GM23338 (cell line): ENCODE results near the gene HNF1A. TPM values are rescaled to one million over a fixed set of nuclear protein-coding genes. Genes with fewer than 3 reads are reported as not detected.

Experiments
- ATAC-seq: fragments of 200-7000 bp; cut with Tn5 transposase; 3 replicates; pipeline ENCODE4 v1.9.1; 2020
- DNase-seq: peaks from one replicate; pipeline ENCODE4 v3.0.0-alpha.2; 2015; ENCODE audit warnings: low spot score
- H2AFZ ChIP-seq: fragments of 200-600 bp; sonication (generic); 2 replicates; pipeline ENCODE4 v1.8.0; 2016; ENCODE audit warnings: antibody characterized with exemption, mild to moderate bottlenecking, moderate library complexity
- H3F3A ChIP-seq: fragments of 200-600 bp; sonication (generic); replicated peaks from 2 replicates; pipeline ENCODE4 v1.8.0; 2017; ENCODE audit warnings: antibody characterized with exemption, mixed run types, low read depth
- H3K27ac ChIP-seq: fragments of 200-600 bp; sonication (generic); 2 replicates; pipeline ENCODE4 v1.6.1; 2016; ENCODE audit warnings: low read depth
- H3K27me3 ChIP-seq: fragments of 200-600 bp; sonication (generic); 2 replicates; pipeline ENCODE4 v1.8.0; 2016; ENCODE audit warnings: mild to moderate bottlenecking, mixed run types, moderate library complexity; ENCODE audit not compliant: insufficient read depth
- H3K36me3 ChIP-seq: fragments of 200-600 bp; sonication (generic); 2 replicates; pipeline ENCODE4 v1.8.0; 2016; ENCODE audit warnings: mild to moderate bottlenecking; ENCODE audit not compliant: insufficient read depth
- H3K4me1 ChIP-seq: fragments of 200-600 bp; sonication (generic); 2 replicates; pipeline ENCODE4 v1.8.0; 2016; ENCODE audit warnings: mild to moderate bottlenecking, moderate library complexity; ENCODE audit not compliant: insufficient read depth
- H3K4me2 ChIP-seq: fragments of 200-600 bp; sonication (generic); 2 replicates; pipeline ENCODE4 v1.7.1; 2017; ENCODE audit warnings: mixed run types
- H3K4me3 ChIP-seq: fragments of 200-600 bp; sonication (generic); 2 replicates; pipeline ENCODE4 v1.6.1; 2016; ENCODE audit warnings: mixed run types
- H3K79me2 ChIP-seq: fragments of 200-600 bp; sonication (generic); replicated peaks from 2 replicates; pipeline ENCODE4 v1.8.0; 2017; ENCODE audit warnings: mild to moderate bottlenecking; ENCODE audit not compliant: insufficient read depth
- H3K9me2 ChIP-seq: fragments of 200-600 bp; sonication (generic); 2 replicates; pipeline ENCODE4 v1.8.0; 2017; ENCODE audit not compliant: insufficient read depth
- H4K20me1 ChIP-seq: fragments of 200-600 bp; sonication (generic); replicated peaks from 2 replicates; pipeline ENCODE4 v1.8.0; 2017; ENCODE audit warnings: mild to moderate bottlenecking; ENCODE audit not compliant: insufficient read depth
- H3K27ac Mint-ChIP-seq: 2 replicates; pipeline ENCODE4 v1.8.0; 2020; ENCODE audit warnings: inconsistent platforms, mild to moderate bottlenecking, moderate library complexity, mixed read lengths
- H3K27me3 Mint-ChIP-seq: 3 replicates; pipeline ENCODE4 v1.8.0; 2022; ENCODE audit warnings: low read depth, mild to moderate bottlenecking, moderate library complexity, mixed read lengths, inconsistent platforms; ENCODE audit not compliant: insufficient read depth, poor library complexity
- H3K36me3 Mint-ChIP-seq: 3 replicates; pipeline ENCODE4 v1.8.0; 2021; ENCODE audit warnings: low read depth, mild to moderate bottlenecking, inconsistent platforms, moderate library complexity, mixed read lengths
- H3K4me1 Mint-ChIP-seq: 3 replicates; pipeline ENCODE4 v1.8.0; 2020; ENCODE audit warnings: mild to moderate bottlenecking, inconsistent platforms, mixed read lengths
- H3K4me3 Mint-ChIP-seq: 3 replicates; pipeline ENCODE4 v1.8.0; 2021; ENCODE audit warnings: moderate library complexity, mild to moderate bottlenecking, inconsistent platforms, mixed read lengths
- H3K9me3 Mint-ChIP-seq: 3 replicates; pipeline ENCODE4 v1.8.0; 2020; ENCODE audit warnings: moderate library complexity, mild to moderate bottlenecking, inconsistent platforms, mixed read lengths
- CREB1 ChIP-seq: fragments of 250-450 bp; sonication (Bioruptor Pico); IDR thresholded peaks from 2 replicates; pipeline ENCODE4 v1.5.0; 2020; ENCODE audit warnings: low read depth, mild to moderate bottlenecking, moderate library complexity
- EZH2 ChIP-seq: fragments of 200-600 bp; sonication (generic); IDR thresholded peaks from one replicate; pipeline ENCODE4 v1.8.0; 2017; ENCODE audit warnings: antibody characterized with exemption, mild to moderate bottlenecking, low read depth; ENCODE audit not compliant: unreplicated experiment
- EZH2phosphoT487 ChIP-seq: fragments of 200-600 bp; sonication (generic); IDR thresholded peaks from one replicate; pipeline ENCODE4 v1.8.1; 2018; ENCODE audit warnings: antibody characterized with exemption; ENCODE audit not compliant: unreplicated experiment
- ZNF114 ChIP-seq: fragments of 250-450 bp; sonication (Bioruptor Pico); IDR thresholded peaks from 2 replicates; pipeline ENCODE4 v1.5.0; 2020; ENCODE audit warnings: mild to moderate bottlenecking, moderate library complexity
- ZNF331 ChIP-seq: fragments of 250-450 bp; sonication (Bioruptor Pico); IDR thresholded peaks from 2 replicates; pipeline ENCODE4 v1.5.0; 2020; ENCODE audit warnings: low read depth, mild to moderate bottlenecking, moderate library complexity
- polyA plus RNA-seq: library from polyadenylated mRNA; unstranded; fragments of >200 nt; fragmentation: Nextera tagmentation; extraction: Ambion mirVana; gene quantifications from 2 replicates; pipeline ENCODE4 v1.2.1, GENCODE V29; 2016
- total RNA-seq: library from RNA; depleted of rRNA; stranded (reverse); fragments of >200 nt; shearing (Covaris generic); gene quantifications from 2 replicates; pipeline ENCODE4 v1.2.3, GENCODE V29; 2014
- TF ChIP-seq, protein P1 (sequence below): IDR thresholded peaks from one replicate; pipeline ENCODE4 v1.6.1; 2018; ENCODE audit warnings: antibody characterized with exemption; ENCODE audit not compliant: unreplicated experiment
- TF ChIP-seq, protein P2 (sequence below), 2 experiments: fragments of 200-600 bp in 1 of 2; sonication (generic) in 1 of 2; conservative IDR thresholded peaks; 2 replicates each; pipeline versions ENCODE4 v1.5.1 to v1.6.1; 2016 to 2017; ENCODE audit warnings: antibody characterized with exemption in 2 of 2, low read depth in 2 of 2, mild to moderate bottlenecking in 2 of 2, moderate library complexity in 1 of 2
- TF ChIP-seq, protein P3 (sequence below): IDR thresholded peaks from 2 replicates; pipeline ENCODE4 v1.6.1; 2016; ENCODE audit warnings: antibody characterized with exemption
- TF ChIP-seq, protein P4 (sequence below): fragments of 250-450 bp; sonication (Bioruptor Pico); IDR thresholded peaks from 2 replicates; pipeline ENCODE4 v1.5.0; 2020; ENCODE audit warnings: mild to moderate bottlenecking, moderate library complexity

The HNF1A gene
- total and polyA plus RNA-seq, 2 experiments from 2014 or later: 0.11 TPM; not detected in 1

DNA sequence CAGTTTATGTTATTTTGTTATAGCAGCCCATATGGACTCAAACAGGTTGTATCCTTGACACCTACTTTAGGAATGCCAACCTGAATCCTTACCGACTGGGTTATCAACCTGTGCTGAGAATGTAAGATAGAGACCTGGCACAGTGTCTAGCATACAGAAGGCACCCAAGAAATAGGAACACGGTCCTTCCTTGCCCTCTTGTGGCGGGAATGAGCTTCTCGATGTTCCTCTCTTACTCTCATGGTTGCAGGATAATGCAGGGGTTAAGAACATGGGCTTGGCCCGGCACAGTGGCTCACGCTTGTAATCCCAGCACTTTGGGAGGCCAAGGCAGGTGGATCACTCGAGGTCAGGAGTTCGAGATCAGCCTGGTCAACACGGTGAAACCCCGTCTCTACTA is 31.4 kb downstream of the HNF1A start:
- Mint-ChIP-seq H3K9me3 (no peaks in the 10 kb centered on the region; the same call in 2 of the 3 replicates), H3K27ac (no peak overlapping the region), H3K36me3 (peaks cover 55% of the 10 kb centered on the region), H3K4me1 (peaks cover 1% of the 10 kb centered on the region; the same call in 1 of the 3 replicates), H3K4me3 (no peak overlapping the region), H3K27me3 (peaks cover 7% of the 10 kb centered on the region)
- H3K4me3 ChIP-seq: no peak overlapping the region
- TF ChIP-seq, protein P1, sequence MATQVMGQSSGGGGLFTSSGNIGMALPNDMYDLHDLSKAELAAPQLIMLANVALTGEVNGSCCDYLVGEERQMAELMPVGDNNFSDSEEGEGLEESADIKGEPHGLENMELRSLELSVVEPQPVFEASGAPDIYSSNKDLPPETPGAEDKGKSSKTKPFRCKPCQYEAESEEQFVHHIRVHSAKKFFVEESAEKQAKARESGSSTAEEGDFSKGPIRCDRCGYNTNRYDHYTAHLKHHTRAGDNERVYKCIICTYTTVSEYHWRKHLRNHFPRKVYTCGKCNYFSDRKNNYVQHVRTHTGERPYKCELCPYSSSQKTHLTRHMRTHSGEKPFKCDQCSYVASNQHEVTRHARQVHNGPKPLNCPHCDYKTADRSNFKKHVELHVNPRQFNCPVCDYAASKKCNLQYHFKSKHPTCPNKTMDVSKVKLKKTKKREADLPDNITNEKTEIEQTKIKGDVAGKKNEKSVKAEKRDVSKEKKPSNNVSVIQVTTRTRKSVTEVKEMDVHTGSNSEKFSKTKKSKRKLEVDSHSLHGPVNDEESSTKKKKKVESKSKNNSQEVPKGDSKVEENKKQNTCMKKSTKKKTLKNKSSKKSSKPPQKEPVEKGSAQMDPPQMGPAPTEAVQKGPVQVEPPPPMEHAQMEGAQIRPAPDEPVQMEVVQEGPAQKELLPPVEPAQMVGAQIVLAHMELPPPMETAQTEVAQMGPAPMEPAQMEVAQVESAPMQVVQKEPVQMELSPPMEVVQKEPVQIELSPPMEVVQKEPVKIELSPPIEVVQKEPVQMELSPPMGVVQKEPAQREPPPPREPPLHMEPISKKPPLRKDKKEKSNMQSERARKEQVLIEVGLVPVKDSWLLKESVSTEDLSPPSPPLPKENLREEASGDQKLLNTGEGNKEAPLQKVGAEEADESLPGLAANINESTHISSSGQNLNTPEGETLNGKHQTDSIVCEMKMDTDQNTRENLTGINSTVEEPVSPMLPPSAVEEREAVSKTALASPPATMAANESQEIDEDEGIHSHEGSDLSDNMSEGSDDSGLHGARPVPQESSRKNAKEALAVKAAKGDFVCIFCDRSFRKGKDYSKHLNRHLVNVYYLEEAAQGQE: no peak
- TF ChIP-seq, protein P2, sequence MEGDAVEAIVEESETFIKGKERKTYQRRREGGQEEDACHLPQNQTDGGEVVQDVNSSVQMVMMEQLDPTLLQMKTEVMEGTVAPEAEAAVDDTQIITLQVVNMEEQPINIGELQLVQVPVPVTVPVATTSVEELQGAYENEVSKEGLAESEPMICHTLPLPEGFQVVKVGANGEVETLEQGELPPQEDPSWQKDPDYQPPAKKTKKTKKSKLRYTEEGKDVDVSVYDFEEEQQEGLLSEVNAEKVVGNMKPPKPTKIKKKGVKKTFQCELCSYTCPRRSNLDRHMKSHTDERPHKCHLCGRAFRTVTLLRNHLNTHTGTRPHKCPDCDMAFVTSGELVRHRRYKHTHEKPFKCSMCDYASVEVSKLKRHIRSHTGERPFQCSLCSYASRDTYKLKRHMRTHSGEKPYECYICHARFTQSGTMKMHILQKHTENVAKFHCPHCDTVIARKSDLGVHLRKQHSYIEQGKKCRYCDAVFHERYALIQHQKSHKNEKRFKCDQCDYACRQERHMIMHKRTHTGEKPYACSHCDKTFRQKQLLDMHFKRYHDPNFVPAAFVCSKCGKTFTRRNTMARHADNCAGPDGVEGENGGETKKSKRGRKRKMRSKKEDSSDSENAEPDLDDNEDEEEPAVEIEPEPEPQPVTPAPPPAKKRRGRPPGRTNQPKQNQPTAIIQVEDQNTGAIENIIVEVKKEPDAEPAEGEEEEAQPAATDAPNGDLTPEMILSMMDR (conservative IDR thresholded peaks at IDR 0.05; ENCODE audit: low read depth in 2 of 2): peak; percentile 64 to 81
- no peaks in the 10 kb centered on the region for H3K9me2 ChIP-seq
- no peak overlapping the region for H3K27ac ChIP-seq
- no peak overlapping the region for H2AFZ ChIP-seq
- H4K20me1 ChIP-seq: peaks cover 6% of the 10 kb centered on the region
- peaks cover 11% of the 10 kb centered on the region for H3K36me3 ChIP-seq
- no peaks in the 10 kb centered on the region for H3K4me1 ChIP-seq
- H3F3A ChIP-seq: no peaks in the 10 kb centered on the region
- peak; percentile 89 for ATAC-seq
- DNase-seq: peak; percentile 76
- H3K4me2 ChIP-seq: no peak overlapping the region
- no peaks in the 10 kb centered on the region for H3K27me3 ChIP-seq
- H3K79me2 ChIP-seq: peaks cover 15% of the 10 kb centered on the region

DNA sequence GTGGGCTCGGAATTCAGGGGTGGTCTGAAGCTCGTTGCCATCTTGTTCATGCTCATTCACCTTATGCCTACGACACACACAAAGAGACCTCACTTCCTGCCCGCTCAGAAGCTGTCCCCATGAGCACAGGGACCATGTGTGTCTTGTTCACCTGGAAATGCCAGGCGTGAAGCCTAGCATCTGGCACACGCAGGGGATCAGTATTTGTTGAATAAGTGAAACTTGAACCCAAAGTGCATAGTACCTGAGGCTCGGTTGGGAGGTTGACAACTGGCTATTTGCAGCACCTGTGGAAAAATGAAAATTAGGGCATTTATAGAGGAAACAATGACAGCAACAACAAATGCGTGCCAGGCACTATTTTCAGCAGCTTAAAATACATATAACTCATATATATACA is 32.5 kb downstream of the HNF1A start:
- peaks cover 26% of the 10 kb centered on the region for H3K79me2 ChIP-seq
- no peak overlapping the region for H3K27ac ChIP-seq
- ATAC-seq (no peak), DNase-seq (no peak)
- Mint-ChIP-seq H3K36me3 (peaks cover 45% of the 10 kb centered on the region), H3K27ac (no peak overlapping the region), H3K4me1 (peaks cover 7% of the 10 kb centered on the region; the same call in 2 of the 3 replicates), H3K27me3 (peaks cover 2% of the 10 kb centered on the region), H3K4me3 (no peak overlapping the region), H3K9me3 (no peaks in the 10 kb centered on the region)
- H2AFZ ChIP-seq: no peak overlapping the region
- peaks cover 9% of the 10 kb centered on the region for H3K36me3 ChIP-seq
- H3K4me3 ChIP-seq: no peak overlapping the region
- H3K27me3 ChIP-seq: no peaks in the 10 kb centered on the region
- no peaks in the 10 kb centered on the region for H3K9me2 ChIP-seq
- H4K20me1 ChIP-seq: peaks cover 11% of the 10 kb centered on the region
- peaks cover 9% of the 10 kb centered on the region for H3K4me1 ChIP-seq
- H3K4me2 ChIP-seq: no peak overlapping the region
- H3F3A ChIP-seq: no peaks in the 10 kb centered on the region
- TF ChIP-seq, protein P3, sequence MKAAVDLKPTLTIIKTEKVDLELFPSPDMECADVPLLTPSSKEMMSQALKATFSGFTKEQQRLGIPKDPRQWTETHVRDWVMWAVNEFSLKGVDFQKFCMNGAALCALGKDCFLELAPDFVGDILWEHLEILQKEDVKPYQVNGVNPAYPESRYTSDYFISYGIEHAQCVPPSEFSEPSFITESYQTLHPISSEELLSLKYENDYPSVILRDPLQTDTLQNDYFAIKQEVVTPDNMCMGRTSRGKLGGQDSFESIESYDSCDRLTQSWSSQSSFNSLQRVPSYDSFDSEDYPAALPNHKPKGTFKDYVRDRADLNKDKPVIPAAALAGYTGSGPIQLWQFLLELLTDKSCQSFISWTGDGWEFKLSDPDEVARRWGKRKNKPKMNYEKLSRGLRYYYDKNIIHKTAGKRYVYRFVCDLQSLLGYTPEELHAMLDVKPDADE: no peak
- TF ChIP-seq, protein P4, sequence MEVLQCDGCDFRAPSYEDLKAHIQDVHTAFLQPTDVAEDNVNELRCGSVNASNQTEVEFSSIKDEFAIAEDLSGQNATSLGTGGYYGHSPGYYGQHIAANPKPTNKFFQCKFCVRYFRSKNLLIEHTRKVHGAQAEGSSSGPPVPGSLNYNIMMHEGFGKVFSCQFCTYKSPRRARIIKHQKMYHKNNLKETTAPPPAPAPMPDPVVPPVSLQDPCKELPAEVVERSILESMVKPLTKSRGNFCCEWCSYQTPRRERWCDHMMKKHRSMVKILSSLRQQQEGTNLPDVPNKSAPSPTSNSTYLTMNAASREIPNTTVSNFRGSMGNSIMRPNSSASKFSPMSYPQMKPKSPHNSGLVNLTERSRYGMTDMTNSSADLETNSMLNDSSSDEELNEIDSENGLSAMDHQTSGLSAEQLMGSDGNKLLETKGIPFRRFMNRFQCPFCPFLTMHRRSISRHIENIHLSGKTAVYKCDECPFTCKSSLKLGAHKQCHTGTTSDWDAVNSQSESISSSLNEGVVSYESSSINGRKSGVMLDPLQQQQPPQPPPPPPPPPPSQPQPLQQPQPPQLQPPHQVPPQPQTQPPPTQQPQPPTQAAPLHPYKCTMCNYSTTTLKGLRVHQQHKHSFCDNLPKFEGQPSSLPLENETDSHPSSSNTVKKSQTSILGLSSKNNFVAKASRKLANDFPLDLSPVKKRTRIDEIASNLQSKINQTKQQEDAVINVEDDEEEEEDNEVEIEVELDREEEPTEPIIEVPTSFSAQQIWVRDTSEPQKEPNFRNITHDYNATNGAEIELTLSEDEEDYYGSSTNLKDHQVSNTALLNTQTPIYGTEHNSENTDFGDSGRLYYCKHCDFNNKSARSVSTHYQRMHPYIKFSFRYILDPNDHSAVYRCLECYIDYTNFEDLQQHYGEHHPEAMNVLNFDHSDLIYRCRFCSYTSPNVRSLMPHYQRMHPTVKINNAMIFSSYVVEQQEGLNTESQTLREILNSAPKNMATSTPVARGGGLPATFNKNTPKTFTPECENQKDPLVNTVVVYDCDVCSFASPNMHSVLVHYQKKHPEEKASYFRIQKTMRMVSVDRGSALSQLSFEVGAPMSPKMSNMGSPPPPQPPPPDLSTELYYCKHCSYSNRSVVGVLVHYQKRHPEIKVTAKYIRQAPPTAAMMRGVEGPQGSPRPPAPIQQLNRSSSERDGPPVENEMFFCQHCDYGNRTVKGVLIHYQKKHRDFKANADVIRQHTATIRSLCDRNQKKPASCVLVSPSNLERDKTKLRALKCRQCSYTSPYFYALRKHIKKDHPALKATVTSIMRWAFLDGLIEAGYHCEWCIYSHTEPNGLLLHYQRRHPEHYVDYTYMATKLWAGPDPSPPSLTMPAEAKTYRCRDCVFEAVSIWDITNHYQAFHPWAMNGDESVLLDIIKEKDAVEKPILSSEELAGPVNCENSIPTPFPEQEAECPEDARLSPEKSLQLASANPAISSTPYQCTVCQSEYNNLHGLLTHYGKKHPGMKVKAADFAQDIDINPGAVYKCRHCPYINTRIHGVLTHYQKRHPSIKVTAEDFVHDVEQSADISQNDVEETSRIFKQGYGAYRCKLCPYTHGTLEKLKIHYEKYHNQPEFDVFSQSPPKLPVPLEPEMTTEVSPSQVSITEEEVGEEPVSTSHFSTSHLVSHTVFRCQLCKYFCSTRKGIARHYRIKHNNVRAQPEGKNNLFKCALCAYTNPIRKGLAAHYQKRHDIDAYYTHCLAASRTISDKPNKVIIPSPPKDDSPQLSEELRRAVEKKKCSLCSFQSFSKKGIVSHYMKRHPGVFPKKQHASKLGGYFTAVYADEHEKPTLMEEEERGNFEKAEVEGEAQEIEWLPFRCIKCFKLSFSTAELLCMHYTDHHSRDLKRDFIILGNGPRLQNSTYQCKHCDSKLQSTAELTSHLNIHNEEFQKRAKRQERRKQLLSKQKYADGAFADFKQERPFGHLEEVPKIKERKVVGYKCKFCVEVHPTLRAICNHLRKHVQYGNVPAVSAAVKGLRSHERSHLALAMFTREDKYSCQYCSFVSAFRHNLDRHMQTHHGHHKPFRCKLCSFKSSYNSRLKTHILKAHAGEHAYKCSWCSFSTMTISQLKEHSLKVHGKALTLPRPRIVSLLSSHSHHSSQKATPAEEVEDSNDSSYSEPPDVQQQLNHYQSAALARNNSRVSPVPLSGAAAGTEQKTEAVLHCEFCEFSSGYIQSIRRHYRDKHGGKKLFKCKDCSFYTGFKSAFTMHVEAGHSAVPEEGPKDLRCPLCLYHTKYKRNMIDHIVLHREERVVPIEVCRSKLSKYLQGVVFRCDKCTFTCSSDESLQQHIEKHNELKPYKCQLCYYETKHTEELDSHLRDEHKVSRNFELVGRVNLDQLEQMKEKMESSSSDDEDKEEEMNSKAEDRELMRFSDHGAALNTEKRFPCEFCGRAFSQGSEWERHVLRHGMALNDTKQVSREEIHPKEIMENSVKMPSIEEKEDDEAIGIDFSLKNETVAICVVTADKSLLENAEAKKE (CRISPR knock-in tag): no peak
- TF ChIP-seq ZNF331 (CRISPR knock-in tag) (no peak), EZH2 (no peak), ZNF114 (CRISPR knock-in tag) (no peak), EZH2phosphoT487 (no peak), CREB1 (no peak)
